ENCODE measurements around the gene SLC22A5. TPM values are rescaled to one million over a fixed set of nuclear protein-coding genes. Genes with fewer than 3 reads are reported as not detected.

SLC22A5 gene
- total RNA-seq, 2 donors from 2014 or later: 26.0 to 38.6 TPM

- Histone ChIP-seq H3K4me1 (peaks cover 11% of the 10 kb centered on the region), H3K27ac (peak overlapping the region; percentile 24), H3K27me3 (no peaks in the 10 kb centered on the region), H3K36me3 (no peaks in the 10 kb centered on the region), H3K9me3 (no peaks in the 10 kb centered on the region), H3K9ac (ENCODE audit: low read depth in 2 of 2, low read length in 2 of 2) (peak overlapping the region; percentile 27 to 35), H3K4me3 (no peak overlapping the region)
- intact Hi-C loops (cut with DNase I): no loop called here
- no peak for TF ChIP-seq CTCF (IDR thresholded peaks at IDR 0.05)
- no peak for DNase-seq
These were observed 14.3 kb upstream of the SLC22A5 start for GRCh38 chr5:132355140-132355765.

- Histone ChIP-seq H3K27me3 (no peaks in the 10 kb centered on the region), H3K27ac (peak overlapping the region; percentile 70), H3K4me1 (peaks cover 11% of the 10 kb centered on the region), H3K9ac (ENCODE audit: low read depth in 2 of 2, low read length in 2 of 2) (peak overlapping the region in 1 of 2 donors; percentile 64), H3K9me3 (no peaks in the 10 kb centered on the region), H3K4me3 (no peak overlapping the region), H3K36me3 (no peaks in the 10 kb centered on the region)
- intact Hi-C loops (cut with DNase I): no loop called here
- TF ChIP-seq CTCF (IDR thresholded peaks at IDR 0.05): no peak
- no peak for DNase-seq
These were observed 10.7 kb upstream of the SLC22A5 start for GRCh38 chr5:132358775-132359174.

GRCh38 chr5:132362086-132362485 is 7.4 kb upstream of the SLC22A5 start:
- Histone ChIP-seq H3K9me3 (no peaks in the 10 kb centered on the region), H3K4me3 (no peak overlapping the region), H3K27ac (no peak overlapping the region), H3K9ac (ENCODE audit: low read depth in 2 of 2, low read length in 2 of 2) (no peak overlapping the region), H3K27me3 (no peaks in the 10 kb centered on the region), H3K36me3 (no peaks in the 10 kb centered on the region), H3K4me1 (no peaks in the 10 kb centered on the region)
- no peak for TF ChIP-seq CTCF (IDR thresholded peaks at IDR 0.05)
- DNase-seq: no peak
- intact Hi-C loops (cut with DNase I): no loop called here

GRCh38 chr5:132363431-132364112 is 5.9 kb upstream of the SLC22A5 start:
- Histone ChIP-seq H3K9me3 (no peaks in the 10 kb centered on the region), H3K36me3 (no peaks in the 10 kb centered on the region), H3K4me3 (no peak overlapping the region), H3K4me1 (no peaks in the 10 kb centered on the region), H3K27me3 (no peaks in the 10 kb centered on the region), H3K27ac (no peak overlapping the region), H3K9ac (ENCODE audit: low read depth in 2 of 2, low read length in 2 of 2) (no peak overlapping the region)
- intact Hi-C loops (cut with DNase I): no loop called here
- DNase-seq: no peak
- TF ChIP-seq CTCF (IDR thresholded peaks at IDR 0.05): no peak

GRCh38 chr5:132364319-132364718 is 5.2 kb upstream of the SLC22A5 start:
- Histone ChIP-seq H3K4me3 (no peak overlapping the region), H3K27me3 (no peaks in the 10 kb centered on the region), H3K4me1 (no peaks in the 10 kb centered on the region), H3K27ac (no peak overlapping the region), H3K36me3 (no peaks in the 10 kb centered on the region), H3K9ac (ENCODE audit: low read depth in 2 of 2, low read length in 2 of 2) (no peak overlapping the region), H3K9me3 (no peaks in the 10 kb centered on the region)
- intact Hi-C loops (cut with DNase I): no loop called here
- no peak for TF ChIP-seq CTCF (IDR thresholded peaks at IDR 0.05)
- DNase-seq: no peak
